DOHH2 (cell line): ENCODE results near the gene PRDM16.

ENCODE experiments used
- H3F3A ChIP-seq: fragments of 200-600 bp; sonication (generic), shearing (Covaris generic); 2 replicates; pipeline ENCODE4 v1.6.0; 2016; ENCODE audit warnings: antibody characterized with exemption, mild to moderate bottlenecking; ENCODE audit not compliant: control insufficient read depth, insufficient read depth
- H3K27ac ChIP-seq: fragments of 200-600 bp; sonication (generic); 2 replicates; pipeline ENCODE4 v1.5.1; 2014; ENCODE audit warnings: low read depth, mild to moderate bottlenecking, low read length, moderate library complexity
- H3K27me3 ChIP-seq: fragments of 200-600 bp; sonication (generic); 2 replicates; pipeline ENCODE4 v1.6.1; 2014; ENCODE audit warnings: mild to moderate bottlenecking, low read length, mixed read lengths; ENCODE audit not compliant: control insufficient read depth
- H3K36me3 ChIP-seq: fragments of 200-600 bp; sonication (generic); 2 replicates; pipeline ENCODE4 v1.6.1; 2014; ENCODE audit warnings: mild to moderate bottlenecking, low read length, moderate library complexity, mixed read lengths; ENCODE audit not compliant: control insufficient read depth
- H3K4me1 ChIP-seq: fragments of 200-600 bp; sonication (generic); 2 replicates; pipeline ENCODE4 v1.6.1; 2014; ENCODE audit warnings: mild to moderate bottlenecking, low read length, mixed read lengths; ENCODE audit not compliant: control insufficient read depth
- H3K4me2 ChIP-seq: fragments of 200-600 bp; sonication (generic); 2 replicates; pipeline ENCODE4 v1.6.0; 2014; ENCODE audit warnings: mild to moderate bottlenecking, low read length, moderate library complexity
- H3K4me3 ChIP-seq: fragments of 200-600 bp; sonication (generic); 2 replicates; pipeline ENCODE4 v1.5.1; 2014; ENCODE audit warnings: mild to moderate bottlenecking, low read length, mixed read lengths
- H3K79me2 ChIP-seq: fragments of 200-600 bp; sonication (generic); 2 replicates; pipeline ENCODE4 v1.6.1; 2014; ENCODE audit warnings: mild to moderate bottlenecking, low read length, mixed read lengths; ENCODE audit not compliant: control insufficient read depth
- H3K9me2 ChIP-seq: fragments of 200-600 bp; sonication (generic); replicated peaks from 2 replicates; pipeline ENCODE4 v1.6.1; 2014; ENCODE audit warnings: mild to moderate bottlenecking, low read length, mixed read lengths; ENCODE audit not compliant: control insufficient read depth
- H3K9me3 ChIP-seq: fragments of 200-600 bp; sonication (generic); 2 replicates; pipeline ENCODE4 v1.6.1; 2014; ENCODE audit warnings: antibody characterized with exemption, low read length, mixed read lengths; ENCODE audit not compliant: control insufficient read depth, insufficient read depth
- H4K20me1 ChIP-seq: fragments of 200-600 bp; sonication (generic); 2 replicates; pipeline ENCODE4 v1.6.0; 2014; ENCODE audit warnings: low read depth, mild to moderate bottlenecking, antibody characterized with exemption, low read length, moderate library complexity; ENCODE audit not compliant: control insufficient read depth, insufficient read depth
- EZH2phosphoT487 ChIP-seq: fragments of 200-600 bp; sonication (generic); IDR thresholded peaks from 2 replicates; pipeline ENCODE4 v1.6.1; 2017; ENCODE audit warnings: borderline replicate concordance, mild to moderate bottlenecking, antibody characterized with exemption, low read length, moderate library complexity, mixed read lengths
- TF ChIP-seq, protein P1 (sequence below): fragments of 200-600 bp; sonication (generic); IDR thresholded peaks from one replicate; pipeline ENCODE4 v1.5.1; 2014; ENCODE audit warnings: antibody characterized with exemption, mild to moderate bottlenecking, low read depth, low read length; ENCODE audit not compliant: poor library complexity, severe bottlenecking

PRDM16 gene

GRCh38 chr1:3443807-3444206 lies 374.8 kb downstream of the PRDM16 start:
- Histone ChIP-seq H3K27me3 (no peaks in the 10 kb centered on the region), H3K27ac (no peak overlapping the region), H3K9me2 (no peaks in the 10 kb centered on the region), H3F3A (no peaks in the 10 kb centered on the region), H3K4me3 (no peak overlapping the region), H3K9me3 (0 out of 2 replicates have a peak, but pooled peaks cover 6% of the 10 kb centered on the region), H4K20me1 (no peaks in the 10 kb centered on the region), H3K4me2 (no peak overlapping the region), H3K36me3 (no peaks in the 10 kb centered on the region), H3K79me2 (no peaks in the 10 kb centered on the region), H3K4me1 (no peaks in the 10 kb centered on the region)
- no peak for TF ChIP-seq EZH2phosphoT487
- TF ChIP-seq, protein P1, sequence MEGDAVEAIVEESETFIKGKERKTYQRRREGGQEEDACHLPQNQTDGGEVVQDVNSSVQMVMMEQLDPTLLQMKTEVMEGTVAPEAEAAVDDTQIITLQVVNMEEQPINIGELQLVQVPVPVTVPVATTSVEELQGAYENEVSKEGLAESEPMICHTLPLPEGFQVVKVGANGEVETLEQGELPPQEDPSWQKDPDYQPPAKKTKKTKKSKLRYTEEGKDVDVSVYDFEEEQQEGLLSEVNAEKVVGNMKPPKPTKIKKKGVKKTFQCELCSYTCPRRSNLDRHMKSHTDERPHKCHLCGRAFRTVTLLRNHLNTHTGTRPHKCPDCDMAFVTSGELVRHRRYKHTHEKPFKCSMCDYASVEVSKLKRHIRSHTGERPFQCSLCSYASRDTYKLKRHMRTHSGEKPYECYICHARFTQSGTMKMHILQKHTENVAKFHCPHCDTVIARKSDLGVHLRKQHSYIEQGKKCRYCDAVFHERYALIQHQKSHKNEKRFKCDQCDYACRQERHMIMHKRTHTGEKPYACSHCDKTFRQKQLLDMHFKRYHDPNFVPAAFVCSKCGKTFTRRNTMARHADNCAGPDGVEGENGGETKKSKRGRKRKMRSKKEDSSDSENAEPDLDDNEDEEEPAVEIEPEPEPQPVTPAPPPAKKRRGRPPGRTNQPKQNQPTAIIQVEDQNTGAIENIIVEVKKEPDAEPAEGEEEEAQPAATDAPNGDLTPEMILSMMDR, result no peak

DNA sequence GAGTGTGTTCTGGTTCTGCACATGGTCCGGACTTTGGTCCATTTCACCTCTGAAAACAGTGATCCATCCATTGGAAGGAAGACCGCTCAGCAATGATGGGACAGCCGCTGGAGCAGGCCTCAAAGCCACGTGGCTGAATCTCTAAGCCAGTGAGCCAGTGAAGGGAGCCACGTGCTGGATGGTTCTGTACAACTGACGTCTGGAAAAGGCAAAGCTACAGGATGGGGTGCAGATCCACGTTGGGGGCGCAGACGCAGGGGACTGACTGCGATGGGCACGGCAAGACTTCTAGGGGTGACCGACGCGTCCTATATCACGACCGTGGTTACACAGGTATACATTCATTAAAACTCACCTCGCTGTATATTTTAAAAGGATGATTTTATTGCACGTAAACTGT lies 375.3 kb downstream of the PRDM16 start:
- Histone ChIP-seq H3K9me2 (no peaks in the 10 kb centered on the region), H3K27ac (no peak overlapping the region), H3K4me2 (no peak overlapping the region), H3K79me2 (no peaks in the 10 kb centered on the region), H3K27me3 (no peaks in the 10 kb centered on the region), H4K20me1 (no peaks in the 10 kb centered on the region), H3K4me1 (no peaks in the 10 kb centered on the region), H3K4me3 (no peak overlapping the region), H3K9me3 (0 out of 2 replicates have a peak, but pooled peaks cover 6% of the 10 kb centered on the region), H3F3A (no peaks in the 10 kb centered on the region), H3K36me3 (no peaks in the 10 kb centered on the region)
- TF ChIP-seq, protein P1, result no peak
- no peak for TF ChIP-seq EZH2phosphoT487

GRCh38 chr1:3444736-3445135 lies 375.7 kb downstream of the PRDM16 start:
- Histone ChIP-seq H3K36me3 (no peaks in the 10 kb centered on the region), H3K9me2 (no peaks in the 10 kb centered on the region), H3K27ac (no peak overlapping the region), H3F3A (no peaks in the 10 kb centered on the region), H3K4me3 (no peak overlapping the region), H3K27me3 (no peaks in the 10 kb centered on the region), H3K4me1 (no peaks in the 10 kb centered on the region), H3K4me2 (no peak overlapping the region), H3K9me3 (0 out of 2 replicates have a peak, but pooled peaks cover 6% of the 10 kb centered on the region), H3K79me2 (no peaks in the 10 kb centered on the region), H4K20me1 (no peaks in the 10 kb centered on the region)
- no peak for TF ChIP-seq EZH2phosphoT487
- TF ChIP-seq, protein P1, result no peak
